T-cell (primary cell): ENCODE data around the gene IL16. TPM values are rescaled to one million over a fixed set of nuclear protein-coding genes. Genes with fewer than 3 reads are reported as not detected.
A peak's percentile ranks its signal among the peaks of the same experiment; 100 is the strongest.

Source experiments
- ATAC-seq, 4 experiments: fragments of 200-7000 bp in 3 of 4; fragments of 150-1000 bp in 1 of 4; cut with Tn5 transposase; replicated peaks in 1 of 4; 1 replicate in 3 of 4; 2 replicates in 1 of 4; pipeline ENCODE4 v1.10.0; 2021; ENCODE audit warnings: moderate library complexity in 3 of 4, mild to moderate bottlenecking in 2 of 4, moderate number of reproducible peaks in 1 of 4
- CTCF ChIA-PET, 2 donors: fragments of 300-600 bp; sonication (Branson Sonifier 250); formaldehyde crosslinking; loops; one replicate each; lab custom pipeline; 2022; ENCODE audit warnings: antibody characterized with exemption in 2 of 2; lab: Charles Lee
- POLR2A ChIA-PET, 2 donors: fragments of 300-600 bp; sonication (Branson Sonifier 250); formaldehyde crosslinking; loops; one replicate each; lab custom pipeline; 2022; ENCODE audit warnings: antibody characterized with exemption in 2 of 2; lab: Charles Lee
- DNase-seq, 35 experiments: peaks; one replicate each; pipeline versions ENCODE4 v3.0.0 to v3.0.0-alpha.2; 2013 to 2023
- H3K27ac ChIP-seq: one replicate; pipeline ENCODE4 v1.5.1; 2013; ENCODE audit warnings: low read length
- H3K27me3 ChIP-seq, 2 experiments: replicated peaks in 1 of 2; 1 replicate in 1 of 2; 2 replicates in 1 of 2; pipeline versions ENCODE4 v1.6.1 to v1.7.0; 2013; ENCODE audit warnings: low read length in 1 of 2, mixed read lengths in 1 of 2; ENCODE audit not compliant: control insufficient read depth in 2 of 2, insufficient read depth in 2 of 2; ENCODE audit errors: extremely low read depth in 1 of 2
- H3K36me3 ChIP-seq, 2 donors: 1 replicate in 1 of 2; 2 replicates in 1 of 2; pipeline versions ENCODE4 v1.6.1 to v1.7.0; 2013; ENCODE audit warnings: low read length in 1 of 2; ENCODE audit not compliant: control insufficient read depth in 2 of 2, insufficient read depth in 1 of 2; ENCODE audit errors: extremely low read depth in 1 of 2
- H3K4me1 ChIP-seq, 2 experiments: 1 replicate in 1 of 2; 2 replicates in 1 of 2; pipeline versions ENCODE4 v1.6.1 to v1.7.0; 2013; ENCODE audit warnings: low read length in 2 of 2, mixed read lengths in 1 of 2; ENCODE audit not compliant: insufficient read depth in 2 of 2, control insufficient read depth in 1 of 2; ENCODE audit errors: extremely low read depth in 1 of 2
- H3K4me3 ChIP-seq, 2 donors: 1 replicate in 1 of 2; 2 replicates in 1 of 2; pipeline versions ENCODE4 v1.5.1 to v1.7.0; 2013; ENCODE audit warnings: mild to moderate bottlenecking in 2 of 2, low read length in 1 of 2, moderate library complexity in 1 of 2; ENCODE audit not compliant: control insufficient read depth in 1 of 2; ENCODE audit errors: extremely low read depth in 1 of 2
- H3K9me3 ChIP-seq: 2 replicates; pipeline ENCODE4 v1.7.0; 2013
- H3K27ac Mint-ChIP-seq, 2 donors: one replicate each; pipeline ENCODE4 v1.8.0; 2020 to 2021; ENCODE audit warnings: mild to moderate bottlenecking in 2 of 2, mixed read lengths in 2 of 2
- H3K27me3 Mint-ChIP-seq, 2 donors: one replicate each; pipeline ENCODE4 v1.8.0; 2021 to 2022; ENCODE audit warnings: mixed read lengths in 2 of 2
- H3K36me3 Mint-ChIP-seq: one replicate; pipeline ENCODE4 v1.8.0; 2021; ENCODE audit warnings: mixed read lengths
- H3K4me1 Mint-ChIP-seq, 3 donors: one replicate each; pipeline ENCODE4 v1.8.0; 2020 to 2022; ENCODE audit warnings: mixed read lengths in 3 of 3, mild to moderate bottlenecking in 1 of 3
- H3K4me3 Mint-ChIP-seq, 3 donors: one replicate each; pipeline ENCODE4 v1.8.0; 2020 to 2022; ENCODE audit warnings: mild to moderate bottlenecking in 3 of 3, mixed read lengths in 3 of 3, moderate library complexity in 3 of 3
- H3K9me3 Mint-ChIP-seq, 3 donors: one replicate each; pipeline ENCODE4 v1.8.0; 2020 to 2022; ENCODE audit warnings: mixed read lengths in 3 of 3
- WGBS: methylation state at CpG from one replicate; pipeline ENCODE4 v1.1.5; 2013; ENCODE audit warnings: missing lambda C conversion rate; ENCODE audit not compliant: insufficient coverage; 5-methylcytosine and 5-hydroxymethylcytosine counted together
- total RNA-seq, 35 experiments: library from RNA in 6 of 35; stranded (reverse) in 6 of 35; fragments of 120-200 nt in 1 of 35; gene quantifications; one replicate each; pipeline versions ENCODE4 v1.2.1 to v1.2.4 and lab custom pipeline; 2013 to 2026

IL16 gene
- total RNA-seq, 5 donors from 2014 or later (not counting 1 experiment from before 2014, with no cell fraction given), result 143 to 319 (median 299) TPM

DNA sequence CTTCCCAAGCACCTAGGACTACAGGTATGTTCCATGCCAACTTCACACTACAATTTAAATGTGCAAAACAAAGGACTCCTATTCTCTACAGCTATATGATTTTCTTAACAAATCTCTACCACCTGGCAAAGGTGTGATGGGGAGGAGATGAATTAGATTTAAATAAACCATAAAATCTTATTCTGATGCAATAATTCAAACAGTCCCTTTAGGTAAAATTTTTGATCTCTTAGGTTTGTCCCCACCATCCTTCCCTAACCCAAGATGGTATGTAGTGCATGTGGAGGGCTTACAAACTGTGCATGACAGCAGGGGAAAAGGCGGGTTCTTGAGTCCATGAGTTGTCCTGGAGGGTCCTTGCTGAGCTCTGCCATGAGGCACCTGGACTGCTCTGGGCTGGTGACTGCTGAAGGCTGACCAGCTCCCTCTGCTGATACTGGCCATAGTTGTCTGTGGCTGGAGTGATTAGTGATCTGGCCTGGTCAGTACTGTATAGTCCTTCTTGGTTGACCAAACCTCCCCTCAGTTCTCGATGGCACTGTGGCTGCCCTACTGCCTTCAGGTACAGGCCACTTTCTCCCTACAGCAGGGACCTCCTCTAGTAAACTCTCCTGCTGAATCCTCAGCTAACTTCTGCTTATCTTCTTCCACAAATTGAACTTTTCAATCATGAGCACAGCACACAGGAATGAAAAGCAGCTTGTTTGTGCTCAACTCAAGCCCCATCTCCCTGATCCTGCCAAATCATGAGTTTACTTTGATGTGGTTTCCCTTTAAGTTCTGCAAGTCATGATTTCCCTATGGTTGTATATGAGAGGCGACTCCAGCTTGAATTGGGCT lies 32.5 kb upstream of the IL16 start:
- H3K36me3 Mint-ChIP-seq, result no peaks in the 10 kb centered on the region
- CTCF ChIA-PET, result interaction anchor here (0.6 to 1.0 kb wide), 2 partner anchors 12 to 50 kb away, joined by 3 to 5 read pairs; no protein-coding TSS in a partner anchor

DNA sequence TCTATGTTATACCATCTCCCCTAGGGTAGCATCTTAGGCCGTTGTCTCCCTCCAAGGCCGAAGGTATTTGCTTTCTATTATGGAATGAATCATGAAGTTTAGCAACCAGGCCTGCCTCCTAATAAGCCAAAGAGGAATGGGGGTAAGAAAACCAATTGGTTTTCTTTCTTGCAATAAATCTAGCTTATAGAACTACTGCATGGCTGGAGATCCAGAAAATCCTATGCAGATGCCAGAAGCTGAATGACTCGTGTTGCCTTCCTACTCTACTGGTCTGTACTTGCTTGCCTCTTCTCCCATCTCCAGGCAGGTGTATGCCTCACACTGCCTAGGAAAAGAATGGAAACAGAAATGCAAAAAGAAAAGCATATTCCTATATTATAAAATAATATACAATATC lies 31.1 kb upstream of the IL16 start:
- ChIA-PET POLR2A (no interaction called here), CTCF (no interaction called here)

More for the DNA sequence above, 32.5 kb upstream of the IL16 start:
- H3K4me1 Mint-ChIP-seq, result peaks cover 36 to 50% (median 43%) of the 10 kb centered on the region in 3 donors
- no peak for ATAC-seq
- POLR2A ChIA-PET, result no interaction called here
- Histone ChIP-seq H3K36me3 (no peaks in the 10 kb centered on the region), H3K27ac (no peak overlapping the region), H3K4me3 (no peak overlapping the region), H3K27me3 (peaks cover 0 to 19% of the 10 kb centered on the region in 2 experiments), H3K4me1 (peaks cover 4 to 16% of the 10 kb centered on the region in 2 experiments), H3K9me3 (no peaks in the 10 kb centered on the region)
- 57% methylated on average over 1 of the region's 3 CpGs for whole genome bisulfite sequencing
- H3K27me3 Mint-ChIP-seq, result peaks cover 10 to 13% of the 10 kb centered on the region in 2 donors
- no peak for DNase-seq
- no peaks in the 10 kb centered on the region for H3K9me3 Mint-ChIP-seq
- no peak overlapping the region for H3K27ac Mint-ChIP-seq
- no peak overlapping the region for H3K4me3 Mint-ChIP-seq

DNA sequence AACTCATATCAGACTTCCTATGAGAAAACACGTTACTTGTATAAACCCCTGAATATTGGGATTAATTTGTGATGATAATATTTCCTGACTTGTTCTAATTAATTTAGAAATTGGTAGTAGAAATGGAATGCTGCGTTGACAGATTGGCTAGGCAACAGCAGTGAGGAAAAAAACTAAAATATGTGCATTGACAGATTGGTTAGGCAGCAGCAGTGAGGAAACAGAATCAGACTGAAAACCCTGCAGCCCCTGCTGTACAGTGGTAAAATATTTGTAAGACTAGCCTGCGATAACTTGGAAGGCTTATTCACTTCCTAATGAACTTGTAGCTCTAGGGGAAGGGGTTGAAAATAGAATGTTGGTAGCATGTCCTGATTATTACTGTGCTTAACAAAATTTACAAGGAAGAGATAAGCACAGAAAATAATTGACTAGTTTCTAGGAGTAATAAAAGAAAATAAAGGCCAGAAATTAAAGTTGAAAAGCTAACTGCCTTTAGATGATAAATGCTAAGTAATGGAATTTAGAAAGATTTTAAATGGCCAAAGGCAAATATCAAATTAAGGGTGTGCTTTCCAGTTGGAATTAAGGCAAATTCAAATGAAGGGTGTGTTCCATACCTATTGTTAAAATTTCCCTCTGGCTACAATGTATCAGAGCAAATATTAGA lies 29.9 kb upstream of the IL16 start:
- H3K4me3 ChIP-seq, result no peak overlapping the region
- 80% methylated on average over 1 of the region's 3 CpGs for WGBS
- no peak overlapping the region for H3K27ac Mint-ChIP-seq

More for the DNA sequence above, 31.1 kb upstream of the IL16 start:
- Mint-ChIP-seq H3K4me1 (peaks cover 36 to 50% (median 41%) of the 10 kb centered on the region in 3 donors), H3K27me3 (peaks cover 10 to 13% of the 10 kb centered on the region in 2 donors), H3K9me3 (no peaks in the 10 kb centered on the region), H3K27ac (no peak overlapping the region), H3K4me3 (no peak overlapping the region), H3K36me3 (no peaks in the 10 kb centered on the region)
- Histone ChIP-seq H3K27ac (no peak overlapping the region), H3K4me3 (no peak overlapping the region), H3K27me3 (peaks cover 0 to 16% of the 10 kb centered on the region in 2 experiments), H3K9me3 (no peaks in the 10 kb centered on the region), H3K4me1 (peaks cover 4 to 16% of the 10 kb centered on the region in 2 experiments), H3K36me3 (no peaks in the 10 kb centered on the region)
- ATAC-seq (no peak), DNase-seq (no peak)
- no CpG with 5 or more reads among the region's 3 CpGs for WGBS

DNA sequence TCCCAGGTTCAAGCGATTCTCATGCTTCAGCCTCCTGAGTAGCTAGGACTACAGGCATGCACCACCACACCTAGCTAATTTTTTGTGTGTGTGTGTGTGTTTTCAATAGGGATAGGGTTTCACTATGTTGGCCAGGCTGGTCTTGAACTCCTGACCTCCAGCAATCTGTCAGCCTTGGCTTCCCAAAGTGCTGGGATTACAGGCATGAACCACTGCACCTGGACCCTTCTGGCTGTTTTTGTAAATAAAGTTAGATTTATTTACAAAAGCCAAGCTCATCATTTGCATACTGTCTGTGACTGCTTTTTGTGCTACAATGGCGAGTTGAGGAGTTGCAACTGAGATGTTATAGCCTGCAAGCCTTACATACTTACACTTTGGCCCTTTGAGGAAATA lies 28.6 kb upstream of the IL16 start:
- DNase-seq (no peak), ATAC-seq (no peak)
- H3K4me1 Mint-ChIP-seq, result peaks cover 16 to 27% (median 21%) of the 10 kb centered on the region in 3 donors
- H3K27ac Mint-ChIP-seq, result peak overlapping the region in 1 of 2 donors; percentile 7
- peaks cover 8 to 10% of the 10 kb centered on the region in 2 donors for H3K27me3 Mint-ChIP-seq
- Histone ChIP-seq H3K27ac (no peak overlapping the region), H3K4me1 (peaks cover 0 to 3% of the 10 kb centered on the region in 2 experiments), H3K9me3 (no peaks in the 10 kb centered on the region), H3K4me3 (no peak overlapping the region), H3K36me3 (no peaks in the 10 kb centered on the region), H3K27me3 (peaks cover 0 to 2% of the 10 kb centered on the region in 2 experiments)
- CTCF ChIA-PET, result no interaction called here
- H3K36me3 Mint-ChIP-seq, result no peaks in the 10 kb centered on the region
- no peak overlapping the region for H3K4me3 Mint-ChIP-seq
- POLR2A ChIA-PET, result no interaction called here
- WGBS, result no CpG with 5 or more reads among the region's 2 CpGs
- H3K9me3 Mint-ChIP-seq, result no peaks in the 10 kb centered on the region

More for the DNA sequence above, 29.9 kb upstream of the IL16 start:
- H3K4me1 ChIP-seq, result peaks cover 3 to 4% of the 10 kb centered on the region in 2 experiments
- no peak for ATAC-seq
- no peaks in the 10 kb centered on the region for H3K9me3 ChIP-seq
- Mint-ChIP-seq H3K36me3 (no peaks in the 10 kb centered on the region), H3K4me1 (peaks cover 24 to 37% (median 29%) of the 10 kb centered on the region in 3 donors), H3K27me3 (peaks cover 16 to 17% of the 10 kb centered on the region in 2 donors), H3K4me3 (peak overlapping the region in 1 of 3 donors; percentile 18), H3K9me3 (no peaks in the 10 kb centered on the region)
- no peaks in the 10 kb centered on the region for H3K36me3 ChIP-seq
- H3K27me3 ChIP-seq, result peaks cover 0 to 7% of the 10 kb centered on the region in 2 experiments
- DNase-seq, result no peak
- no peak overlapping the region for H3K27ac ChIP-seq
- CTCF ChIA-PET, result no interaction called here
- POLR2A ChIA-PET, result no interaction called here

DNA sequence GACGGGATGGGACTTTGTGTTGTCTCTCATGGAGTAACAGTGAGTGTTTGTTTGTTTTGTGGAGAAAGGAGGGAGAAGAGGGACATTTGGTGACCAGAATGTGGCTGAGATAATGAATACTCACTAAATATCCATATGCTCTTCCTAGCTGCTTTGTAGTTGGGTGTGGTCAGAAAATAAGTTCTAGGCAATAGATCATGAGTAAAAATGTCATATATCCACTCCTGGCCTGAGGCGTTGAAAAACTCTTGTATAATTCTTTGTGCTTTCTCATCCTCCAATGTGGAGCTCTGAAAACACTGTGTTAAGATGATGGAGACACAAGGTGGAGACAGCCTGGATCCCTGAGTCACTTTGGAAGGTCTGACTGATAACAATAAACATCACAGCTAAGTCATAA lies 28.0 kb upstream of the IL16 start:
- peak overlapping the region in 1 of 2 donors; percentile 7 for H3K27ac Mint-ChIP-seq
- no peaks in the 10 kb centered on the region for H3K36me3 ChIP-seq
- no peaks in the 10 kb centered on the region for H3K9me3 ChIP-seq
- H3K4me1 Mint-ChIP-seq, result peaks cover 16 to 27% (median 21%) of the 10 kb centered on the region in 3 donors
- DNase-seq (no peak), ATAC-seq (no peak)
- no peak overlapping the region for H3K4me3 Mint-ChIP-seq
- no peaks in the 10 kb centered on the region for H3K36me3 Mint-ChIP-seq
- peaks cover 8 to 10% of the 10 kb centered on the region in 2 donors for H3K27me3 Mint-ChIP-seq
- CTCF ChIA-PET, result interaction anchor here in 1 of 2 donors (0.9 kb wide), 1 partner anchor 76 kb away, joined by 3 read pairs; no protein-coding TSS in a partner anchor
- H3K9me3 Mint-ChIP-seq, result no peaks in the 10 kb centered on the region
- POLR2A ChIA-PET, result no interaction called here
- no CpG with 5 or more reads among the region's 2 CpGs for WGBS
- H3K27ac ChIP-seq, result no peak overlapping the region
- H3K4me1 ChIP-seq, result peaks cover 0 to 3% of the 10 kb centered on the region in 2 experiments
- no peak overlapping the region for H3K4me3 ChIP-seq
- peaks cover 0 to 2% of the 10 kb centered on the region in 2 experiments for H3K27me3 ChIP-seq

DNA sequence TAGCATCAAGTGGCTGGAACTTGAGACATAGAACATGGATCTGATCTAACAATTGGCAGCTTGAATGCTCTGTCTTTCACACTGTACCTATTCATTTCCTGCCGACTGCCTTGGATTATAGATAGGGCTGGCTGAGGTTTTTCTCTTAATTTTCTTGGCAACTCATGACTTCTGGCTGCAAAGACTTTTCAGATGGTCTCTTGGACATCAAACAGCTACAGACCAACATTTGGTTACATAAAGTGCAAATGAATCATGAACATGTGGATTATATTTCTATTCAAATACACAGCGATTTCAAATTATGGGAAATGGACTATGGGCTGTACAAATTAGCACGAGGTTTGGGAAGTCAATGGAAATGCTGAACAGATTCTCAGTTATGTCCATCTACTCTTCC lies 26.2 kb upstream of the IL16 start:
- ChIA-PET CTCF (interaction anchor here in 1 of 2 donors (1.1 kb wide), 1 partner anchor 15 kb away, joined by 4 read pairs; no protein-coding TSS in a partner anchor), POLR2A (no interaction called here)
- Mint-ChIP-seq H3K9me3 (no peaks in the 10 kb centered on the region), H3K36me3 (no peaks in the 10 kb centered on the region), H3K4me1 (peaks cover 16 to 20% (median 17%) of the 10 kb centered on the region in 3 donors), H3K27ac (no peak overlapping the region), H3K27me3 (peaks cover 8 to 10% of the 10 kb centered on the region in 2 donors), H3K4me3 (no peak overlapping the region)
- Histone ChIP-seq H3K4me3 (no peak overlapping the region), H3K9me3 (no peaks in the 10 kb centered on the region), H3K27me3 (no peaks in the 10 kb centered on the region), H3K36me3 (no peaks in the 10 kb centered on the region), H3K27ac (no peak overlapping the region), H3K4me1 (peaks cover 0 to 3% of the 10 kb centered on the region in 2 experiments)
- ATAC-seq (no peak), DNase-seq (no peak)
- WGBS, result no CpG with 5 or more reads among the region's 3 CpGs
